GOT3 (cell line): ENCODE measurements around the gene REV1.
"Not testable (repeated sequence)": the region's sequence is repeated elsewhere in the genome, so short reads cannot be mapped to it uniquely, and the experiment has no call there.

Experiments used
- DNase-seq: peaks from one replicate; lab custom pipeline; 2025; ENCODE audit warnings: mixed read lengths; lab: John Stamatoyannopoulos, UW

REV1 gene

GRCh38 chr2:99403084-99403483, 86.7 kb downstream of the REV1 start:
- no peak for DNase-seq

DNA sequence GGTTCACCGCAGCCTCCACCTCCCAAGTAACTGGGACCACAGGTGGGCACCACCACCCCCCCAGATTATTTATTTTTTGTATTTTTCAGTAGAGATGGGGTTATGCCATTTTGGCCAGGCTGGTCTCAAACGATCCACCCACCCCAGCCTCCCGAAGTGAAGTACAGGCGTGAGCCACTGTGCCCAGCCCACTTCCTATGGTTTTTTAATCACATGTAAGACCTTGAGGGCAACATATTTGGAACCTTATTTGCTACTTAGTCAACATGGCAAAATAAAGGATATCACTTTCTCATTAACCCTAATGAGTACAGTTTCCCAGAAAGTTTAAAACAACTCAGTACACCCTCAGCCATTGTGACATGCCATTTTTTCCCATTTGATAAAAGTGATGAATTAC, 88.0 kb downstream of the REV1 start:
- DNase-seq = no peak

- no peak for DNase-seq
These were observed 90.0 kb downstream of the REV1 start for GRCh38 chr2:99399795-99400194.

GRCh38 chr2:99399063-99399462, 90.8 kb downstream of the REV1 start:
- DNase-seq = no peak

DNA sequence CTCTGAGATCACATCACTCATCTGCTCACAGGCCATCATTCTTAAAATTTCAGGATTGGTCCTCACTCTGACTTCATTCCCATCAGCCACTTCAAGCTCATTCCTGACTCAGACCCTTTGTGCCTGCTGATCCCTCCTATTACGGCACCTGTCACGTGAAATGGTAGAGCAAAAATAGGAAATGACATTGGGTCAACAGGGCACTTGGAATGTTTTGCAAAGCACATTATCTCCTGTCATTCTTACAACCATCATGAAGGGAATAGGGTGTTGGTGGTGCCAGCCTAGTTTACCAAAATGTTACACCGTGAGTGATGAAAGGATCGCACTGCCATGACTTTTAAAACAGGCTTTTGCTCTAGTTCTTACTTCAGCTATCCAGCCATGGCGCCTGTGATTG, 91.5 kb downstream of the REV1 start:
- DNase-seq = no peak

GRCh38 chr2:99397266-99397920, 92.4 kb downstream of the REV1 start:
- DNase-seq = no peak

DNA sequence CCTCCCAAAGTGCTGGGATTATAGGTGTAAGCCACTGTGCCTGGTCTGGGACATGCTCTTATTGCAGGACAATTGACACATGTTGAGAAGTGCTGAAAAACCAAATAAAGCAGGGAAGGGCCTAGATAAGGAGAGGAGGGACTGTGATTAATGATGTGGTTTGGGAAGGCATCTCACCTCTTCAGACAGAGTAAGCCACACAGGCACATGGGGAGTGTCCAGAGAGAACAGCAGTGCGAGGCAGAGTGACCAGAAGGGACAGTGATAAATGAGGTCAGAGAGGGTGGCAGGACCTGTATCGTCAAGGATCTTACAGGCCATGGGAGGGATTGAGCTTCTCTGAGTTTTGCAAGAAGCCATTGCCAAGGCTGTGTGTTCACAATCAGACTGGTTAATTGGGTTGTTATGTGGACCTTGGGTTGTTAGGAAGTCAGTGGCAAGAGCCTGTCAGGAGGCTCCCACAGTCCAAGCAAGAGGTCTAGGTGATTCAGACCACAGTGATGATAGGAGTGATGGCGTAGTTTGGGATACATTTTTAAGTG, 94.2 kb downstream of the REV1 start:
- DNase-seq = no peak

DNA sequence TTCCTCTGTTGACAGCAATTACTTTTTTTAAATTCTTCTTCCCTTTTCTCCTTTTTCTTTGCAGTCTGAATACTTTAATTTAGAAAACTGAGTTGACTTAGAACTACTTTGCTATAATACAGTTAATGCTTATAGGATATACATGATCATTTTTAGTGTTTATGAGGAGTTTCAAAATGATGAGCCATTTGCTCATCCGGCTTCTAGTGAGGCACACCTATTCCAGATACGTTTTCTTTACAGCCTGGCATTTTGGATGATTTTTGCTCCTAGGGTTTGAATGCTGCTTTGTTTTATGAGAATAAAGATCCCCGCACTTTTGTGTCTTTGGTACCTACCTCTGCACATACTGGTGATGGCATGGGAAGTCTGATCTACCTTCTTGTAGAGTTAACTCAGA, 99.9 kb downstream of the REV1 start:
- no peak for DNase-seq

DNA sequence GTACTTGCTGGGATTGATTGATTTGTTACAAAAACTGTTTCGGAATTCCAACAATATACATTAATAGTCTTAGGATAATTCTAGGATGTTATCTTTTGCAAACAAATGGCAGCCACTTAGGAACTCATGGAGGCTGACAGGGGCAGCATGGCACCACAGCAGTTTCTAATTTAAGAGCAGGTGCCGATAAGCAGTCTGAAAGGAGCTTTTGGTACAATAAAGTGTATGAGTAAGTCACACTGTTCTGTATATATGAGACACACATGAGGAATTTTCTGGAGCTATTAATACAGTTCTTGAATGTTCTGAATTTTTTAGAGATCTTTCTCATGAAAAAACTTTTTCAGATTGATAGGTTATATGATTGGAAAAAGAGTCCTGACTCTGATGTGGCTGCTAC, 100.4 kb downstream of the REV1 start:
- no peak for DNase-seq

GRCh38 chr2:99388892-99389291, 100.9 kb downstream of the REV1 start:
- no peak for DNase-seq

GRCh38 chr2:99386011-99386410, 103.8 kb downstream of the REV1 start:
- no peak for DNase-seq

DNA sequence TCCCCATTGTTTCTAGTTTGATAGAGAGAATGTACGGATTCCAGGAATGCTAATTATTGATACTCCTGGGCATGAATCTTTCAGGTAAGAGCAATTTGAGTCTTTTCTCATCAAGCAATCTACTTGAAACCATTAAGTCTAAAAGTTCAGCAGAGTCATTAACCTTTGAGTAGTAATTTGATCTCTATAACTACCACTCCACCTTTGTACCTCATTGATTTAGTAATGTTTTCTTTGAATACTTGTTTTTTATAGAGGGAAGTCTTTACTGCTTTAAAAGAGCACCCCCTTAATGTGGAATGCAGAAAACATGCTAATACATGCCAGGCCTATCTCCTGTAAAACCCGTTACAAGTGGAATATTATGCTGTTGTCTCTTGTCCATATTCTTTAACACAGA, 107.7 kb downstream of the REV1 start:
- no peak for DNase-seq

DNA sequence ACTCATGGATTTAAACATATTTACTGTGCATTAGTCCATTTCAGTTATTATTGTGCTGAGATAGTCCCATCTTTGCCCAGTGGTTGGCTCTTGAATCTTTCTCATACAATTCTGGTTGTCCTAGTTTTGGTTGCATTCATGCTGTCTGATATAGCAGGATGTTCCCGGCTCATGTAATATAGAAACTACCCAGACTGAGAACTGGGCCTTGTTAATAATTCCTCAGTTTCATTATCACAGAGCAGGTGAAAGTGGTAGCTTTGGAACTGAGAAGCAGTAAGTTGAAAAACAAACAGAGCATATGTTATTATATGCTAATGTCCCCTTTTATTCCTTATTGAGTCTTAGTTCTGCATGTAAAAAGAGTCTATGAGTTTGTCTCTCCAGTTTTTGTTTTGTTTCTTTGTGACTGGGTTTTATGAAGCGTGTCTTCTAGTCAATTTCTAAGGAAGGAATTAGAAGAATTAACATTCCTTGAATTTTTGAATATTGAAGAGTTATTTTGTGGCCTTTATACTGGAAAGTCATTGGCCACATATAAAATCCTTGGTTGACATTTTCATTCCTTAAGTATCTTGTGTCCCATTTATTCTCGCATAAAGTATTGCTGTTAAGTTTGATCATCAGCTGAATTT, 109.3 kb downstream of the REV1 start:
- DNase-seq = no peak

- no peak for DNase-seq
These were observed 111.9 kb downstream of the REV1 start for GRCh38 chr2:99377879-99378278.

GRCh38 chr2:99376254-99376864, 113.5 kb downstream of the REV1 start:
- no peak for DNase-seq

DNA sequence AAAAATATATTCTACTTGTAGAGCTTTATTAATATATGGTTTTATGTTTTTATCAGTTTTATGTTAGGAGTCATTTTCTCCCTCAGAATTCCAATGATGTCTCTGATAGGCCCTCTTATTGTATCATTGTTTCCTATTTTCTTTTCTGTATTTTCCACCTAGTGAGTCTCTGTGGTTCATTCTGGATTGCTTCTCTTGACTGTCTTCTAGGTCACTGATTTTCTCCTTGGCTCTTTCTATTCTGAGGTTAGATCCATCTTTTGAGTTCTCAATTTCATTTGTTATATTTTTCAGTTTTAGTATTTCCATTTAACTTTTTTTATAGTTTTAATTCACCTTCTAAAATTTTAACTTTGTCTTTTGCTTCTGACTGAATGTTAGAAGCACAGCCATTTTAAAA, 115.1 kb downstream of the REV1 start:
- no peak for DNase-seq

DNA sequence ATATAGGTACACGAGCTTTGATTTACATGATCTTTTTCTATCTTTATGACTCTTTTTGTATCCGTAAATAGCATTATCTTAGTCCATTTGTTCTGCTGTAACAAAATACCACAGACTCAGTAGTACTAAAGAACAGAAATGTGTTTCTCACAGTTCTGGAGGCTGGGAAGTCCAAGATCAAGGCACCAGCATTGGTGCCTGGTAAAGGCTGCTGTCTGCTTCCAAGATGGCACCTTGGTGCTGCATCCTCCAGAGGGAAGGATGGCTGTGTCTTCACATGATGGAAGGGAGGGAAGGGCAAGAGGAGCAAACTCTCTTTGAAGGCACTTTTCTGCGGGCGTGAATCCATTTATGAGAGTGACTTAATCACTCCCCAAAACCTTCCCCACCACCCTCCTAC, 116.7 kb downstream of the REV1 start:
- DNase-seq = no peak

GRCh38 chr2:99368854-99369253, 121.0 kb downstream of the REV1 start:
- not testable (repeated sequence) for DNase-seq

DNA sequence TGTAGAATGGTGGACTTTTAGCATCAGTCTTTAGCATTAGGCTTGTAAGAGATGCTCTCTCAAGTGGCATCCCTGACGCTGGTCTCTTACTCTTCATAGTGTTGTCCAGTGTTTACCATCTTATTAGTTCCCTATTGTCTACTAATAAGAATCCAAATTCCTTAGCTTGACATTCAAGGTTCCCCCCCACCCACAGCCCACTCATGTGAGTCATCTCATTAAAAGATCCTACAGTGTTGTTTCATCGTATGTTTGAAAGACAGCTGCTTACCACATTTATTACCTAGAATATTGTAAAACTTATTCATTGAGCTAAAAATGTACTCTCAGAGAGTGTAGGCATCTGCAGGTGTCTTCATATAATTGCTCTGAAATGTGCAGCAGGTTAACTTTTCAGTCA, 124.2 kb downstream of the REV1 start:
- DNase-seq = no peak

DNA sequence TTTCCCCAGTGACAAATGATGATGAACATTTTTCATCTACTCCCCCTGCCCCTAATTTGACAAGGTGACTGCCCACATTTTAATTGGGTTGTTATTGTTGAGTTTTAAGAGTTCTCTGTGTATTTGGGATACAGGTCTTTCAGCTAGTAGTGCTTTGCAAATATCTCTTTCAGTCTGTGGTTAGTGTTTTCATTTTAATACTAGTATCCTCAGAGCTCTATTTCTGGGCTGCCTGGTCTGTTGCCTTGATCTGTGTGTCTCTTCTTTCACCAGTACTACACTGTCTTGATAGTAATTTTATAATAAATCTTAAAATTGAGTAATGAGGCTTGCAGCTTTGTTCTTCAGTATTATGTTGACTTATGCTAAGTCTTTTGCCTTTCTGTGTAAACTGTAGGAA, 133.0 kb downstream of the REV1 start:
- DNase-seq = no peak

GRCh38 chr2:99354825-99355224, 135.0 kb downstream of the REV1 start:
- not testable (repeated sequence) for DNase-seq

GRCh38 chr2:99354070-99354469, 135.7 kb downstream of the REV1 start:
- no peak for DNase-seq
